Fibroblast of the aortic adventitia (primary cell): ENCODE measurements around the gene TSSK3. TPM values are rescaled to one million over a fixed set of nuclear protein-coding genes. Genes with fewer than 3 reads are reported as not detected.

Source experiments
- DNase-seq: peaks from one replicate; pipeline ENCODE4 v3.0.0-alpha.2; 2010; ENCODE audit warnings: low read depth
- H3K4me3 ChIP-seq: 2 replicates; pipeline ENCODE4 v1.5.1; 2011; ENCODE audit warnings: low read depth, mild to moderate bottlenecking, control low read depth, low read length, moderate library complexity
- CTCF ChIP-seq: IDR thresholded peaks from 2 replicates; pipeline ENCODE4 v1.5.1; 2011; ENCODE audit warnings: mild to moderate bottlenecking, low read length, control low read depth, inconsistent platforms; ENCODE audit not compliant: insufficient read depth
- total RNA-seq: library from RNA; depleted of rRNA; stranded (reverse); fragments of >200 nt; gene quantifications from 2 replicates; pipeline ENCODE4 v1.2.3, GENCODE V29; 2012; ENCODE audit warnings: low replicate concordance

The TSSK3 gene
- total RNA-seq, 1 donor, result 2.3 TPM

- no peak overlapping the region for H3K4me3 ChIP-seq
- no peak for TF ChIP-seq CTCF
- DNase-seq, result peak; percentile 59
Observed at GRCh38 chr1:32339363-32339978, 22.9 kb upstream of the TSSK3 start.

GRCh38 chr1:32341186-32341757 is 21.1 kb upstream of the TSSK3 start:
- DNase-seq, result no peak
- no peak overlapping the region for H3K4me3 ChIP-seq
- TF ChIP-seq CTCF, result no peak

GRCh38 chr1:32341971-32342370 is 20.4 kb upstream of the TSSK3 start:
- no peak for TF ChIP-seq CTCF
- DNase-seq, result no peak
- H3K4me3 ChIP-seq, result no peak overlapping the region

- H3K4me3 ChIP-seq, result no peak overlapping the region
- DNase-seq, result no peak
- TF ChIP-seq CTCF, result no peak
Observed at GRCh38 chr1:32342704-32343103, 19.6 kb upstream of the TSSK3 start.

GRCh38 chr1:32345289-32345827 is 17.0 kb upstream of the TSSK3 start:
- TF ChIP-seq CTCF, result no peak
- no peak for DNase-seq
- no peak overlapping the region for H3K4me3 ChIP-seq

GRCh38 chr1:32346532-32347157 is 15.7 kb upstream of the TSSK3 start:
- no peak for TF ChIP-seq CTCF
- H3K4me3 ChIP-seq, result no peak overlapping the region
- DNase-seq, result no peak
